CD4-positive, alpha-beta T cell treated with Interleukin-1 beta for 1 hour (primary cell): ENCODE results near the gene SPTLC3.

Source experiments
- DNase-seq, 2 donors: peaks; one replicate each; pipeline ENCODE4 v3.0.0-alpha.2; 2020 to 2022

The SPTLC3 gene

GRCh38 chr20:13034936-13035335, 26.2 kb downstream of the SPTLC3 start:
- no peak for DNase-seq

- no peak for DNase-seq
Measured at GRCh38 chr20:13035399-13036152, 26.8 kb downstream of the SPTLC3 start.

GRCh38 chr20:13037727-13038126, 29.0 kb downstream of the SPTLC3 start:
- no peak for DNase-seq

DNA sequence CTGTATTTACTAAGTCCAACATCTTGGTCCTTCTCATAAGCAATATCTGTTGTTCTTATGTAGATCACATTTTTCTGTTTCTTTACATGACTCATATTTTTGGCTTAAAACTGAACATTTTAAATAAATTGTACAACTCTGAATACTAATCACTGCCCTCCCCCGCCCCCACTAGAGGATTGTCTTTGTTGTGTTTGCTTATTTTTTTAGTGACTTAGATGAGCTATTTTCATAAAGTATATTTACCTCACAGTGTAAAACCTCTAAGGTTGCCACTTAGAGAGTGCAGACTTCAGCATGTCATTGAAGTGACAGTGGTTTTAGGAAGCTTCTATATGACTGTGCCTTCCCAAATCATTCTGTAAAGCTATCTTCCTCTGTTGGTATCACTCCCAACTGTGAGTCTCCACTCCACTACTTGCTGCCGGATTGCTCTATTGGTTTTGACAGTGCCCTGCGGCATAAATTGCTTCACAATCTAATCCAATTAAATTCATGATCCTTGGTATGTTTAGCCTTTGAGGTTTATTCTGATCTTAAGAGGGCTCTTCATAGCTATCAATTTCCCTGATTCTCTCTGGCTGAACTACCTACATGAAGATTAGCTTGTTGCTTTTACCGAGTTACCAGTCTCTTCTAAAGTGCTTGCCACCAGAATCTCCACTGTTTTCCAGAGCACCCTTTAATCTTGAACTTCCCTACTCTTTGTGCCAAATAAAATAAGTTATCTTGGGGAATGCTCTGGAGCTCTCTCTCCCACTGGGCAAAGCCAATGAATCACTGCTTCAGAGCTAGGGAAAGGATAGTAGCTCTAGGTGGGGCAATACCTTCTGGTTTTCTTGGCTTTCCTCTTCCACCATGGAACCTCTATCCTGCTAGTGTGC, 33.0 kb downstream of the SPTLC3 start:
- DNase-seq: no peak

DNA sequence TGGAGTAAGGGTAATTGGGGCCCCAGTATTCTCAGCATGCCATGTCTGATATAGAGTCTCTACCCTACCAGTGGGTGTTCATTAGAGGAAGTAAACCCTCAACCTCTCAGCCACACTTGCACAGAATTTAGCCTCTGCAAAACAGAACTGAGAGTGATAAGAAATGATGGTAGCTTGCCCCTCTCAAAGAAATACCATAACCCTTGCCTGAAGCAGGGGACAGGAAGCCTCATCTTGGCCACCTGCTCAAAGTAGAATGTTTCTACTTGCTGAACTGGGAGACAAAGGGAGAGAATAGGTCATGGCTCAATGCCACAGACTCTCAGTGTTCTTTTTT, 33.7 kb downstream of the SPTLC3 start:
- DNase-seq: no peak

DNA sequence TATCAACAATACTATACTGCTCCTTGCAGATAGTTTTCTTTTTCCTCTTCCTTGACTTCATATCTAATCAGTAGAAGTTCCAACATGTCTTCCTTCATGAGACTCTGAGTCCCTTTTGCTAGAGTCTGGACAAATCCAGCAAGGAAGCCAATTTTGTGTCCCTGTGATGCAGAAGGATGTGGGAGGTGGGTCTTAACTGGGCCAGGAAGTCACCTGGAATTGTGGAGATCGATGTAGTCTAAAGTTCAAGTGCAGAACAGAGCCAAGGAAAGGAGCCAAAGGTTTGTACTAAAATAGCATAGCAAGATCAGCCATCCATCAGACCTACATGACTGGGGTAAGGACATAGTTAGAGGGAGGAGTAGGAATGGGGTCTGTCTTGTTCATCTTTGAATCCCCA, 37.6 kb downstream of the SPTLC3 start:
- no peak for DNase-seq

DNA sequence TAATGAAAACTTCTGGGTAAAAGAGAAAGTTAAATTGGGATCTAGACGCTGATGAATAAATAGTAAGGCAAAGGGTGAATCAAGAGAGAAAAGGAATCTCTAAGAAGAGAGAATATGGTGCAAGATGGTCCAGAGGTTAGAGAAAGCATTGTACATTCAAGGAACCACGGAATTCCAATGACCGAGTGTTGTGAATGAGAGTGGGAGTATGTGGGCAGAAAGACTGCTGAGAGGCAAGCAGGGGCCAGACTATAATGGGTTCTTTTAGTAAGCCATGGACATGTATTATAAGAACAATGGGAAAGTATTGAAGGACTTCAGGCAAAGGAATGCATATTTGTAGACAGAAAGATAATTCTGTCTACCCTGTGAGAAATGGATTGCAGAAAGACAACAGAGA, 45.2 kb downstream of the SPTLC3 start:
- no peak for DNase-seq

GRCh38 chr20:13058666-13059389, 50.1 kb downstream of the SPTLC3 start:
- no peak for DNase-seq

DNA sequence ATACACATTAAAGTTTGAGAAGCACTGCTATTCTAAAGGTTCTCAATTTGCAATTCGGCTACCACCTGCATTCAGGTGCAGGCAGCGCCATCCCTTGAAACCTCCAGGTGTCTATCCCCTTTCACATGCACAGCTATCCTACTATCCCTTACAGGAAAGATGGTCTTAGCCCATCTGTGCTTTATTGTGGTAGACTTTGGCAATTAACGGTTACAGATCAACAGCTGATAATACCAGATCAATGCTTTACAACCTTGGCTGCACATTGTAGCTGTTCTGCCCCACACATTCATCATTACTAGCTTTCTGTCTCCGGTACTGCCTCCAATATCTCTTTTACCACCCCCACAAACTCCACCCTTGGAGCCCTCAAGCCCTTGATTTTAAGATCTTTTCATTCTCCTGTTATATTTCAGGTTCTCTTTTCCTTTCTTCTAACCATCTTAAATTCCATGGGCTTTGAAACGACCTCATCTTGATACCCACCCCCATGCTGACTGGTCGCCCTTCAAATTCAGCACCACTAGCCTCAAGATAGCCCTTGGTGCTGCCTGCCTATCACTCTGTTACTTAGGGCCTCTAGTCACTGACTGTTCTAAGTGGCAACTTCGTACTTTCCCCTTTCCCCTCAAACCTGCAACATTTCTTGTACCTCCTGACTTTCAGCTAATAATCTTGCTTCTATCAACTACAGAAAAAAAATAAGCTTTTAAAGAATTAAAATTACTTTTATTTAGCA, 50.8 kb downstream of the SPTLC3 start:
- DNase-seq: no peak

DNA sequence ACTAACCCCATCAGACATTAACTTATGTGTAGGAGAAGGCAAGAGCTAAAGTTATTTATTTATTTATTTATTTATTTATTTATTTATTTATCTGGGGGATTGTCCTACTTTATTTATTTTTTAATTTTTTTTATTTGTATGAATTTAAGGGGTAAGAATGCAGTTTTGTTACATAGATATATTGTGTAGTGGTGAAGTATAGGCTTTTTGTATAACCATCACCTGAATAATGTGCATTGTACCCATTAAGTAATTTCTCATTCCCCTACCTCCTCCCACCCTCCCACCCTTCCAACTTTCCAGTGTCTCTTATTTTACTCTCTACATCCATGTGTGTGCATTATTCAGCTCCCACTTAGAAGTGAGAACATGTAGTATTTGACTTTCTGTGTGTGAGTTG, 51.6 kb downstream of the SPTLC3 start:
- DNase-seq: no peak

DNA sequence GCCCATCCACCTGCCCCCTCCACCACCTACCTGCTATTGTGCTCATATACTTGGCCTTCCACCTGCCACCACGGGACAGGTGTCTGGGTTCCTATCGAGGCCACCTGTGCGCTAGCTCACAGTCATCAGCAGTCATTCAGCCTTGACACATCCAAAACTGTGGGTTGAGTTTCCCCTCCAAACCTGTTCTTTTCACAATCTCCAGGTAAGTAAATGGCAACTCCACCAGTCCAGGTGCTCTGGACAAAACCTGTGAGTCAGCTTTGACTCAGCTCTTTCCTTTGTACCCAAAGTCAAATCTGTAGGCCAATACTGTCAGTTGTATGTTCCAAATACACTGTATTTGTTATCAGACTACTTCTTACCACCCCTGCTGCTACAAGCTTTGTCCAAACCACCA, 52.6 kb downstream of the SPTLC3 start:
- DNase-seq: no peak

DNA sequence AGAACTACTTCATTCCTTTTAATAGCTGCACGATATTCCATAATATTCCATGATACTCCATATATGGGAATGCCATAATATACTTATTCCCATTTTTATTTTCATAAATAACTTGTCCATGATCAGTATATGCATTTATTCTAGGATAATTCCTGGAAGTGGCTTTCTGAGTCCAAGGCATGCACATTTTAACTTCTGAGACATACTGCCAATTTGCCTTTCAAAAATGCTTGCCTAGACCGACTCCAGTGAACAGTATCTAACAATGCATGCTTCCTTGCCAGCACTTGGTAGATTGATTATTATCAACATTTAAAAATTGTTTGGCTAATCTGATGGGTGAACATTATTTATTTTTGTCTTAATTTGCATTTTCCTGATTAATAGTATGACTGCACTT, 54.0 kb downstream of the SPTLC3 start:
- DNase-seq: no peak

GRCh38 chr20:13068336-13068735, 59.6 kb downstream of the SPTLC3 start:
- no peak for DNase-seq

DNA sequence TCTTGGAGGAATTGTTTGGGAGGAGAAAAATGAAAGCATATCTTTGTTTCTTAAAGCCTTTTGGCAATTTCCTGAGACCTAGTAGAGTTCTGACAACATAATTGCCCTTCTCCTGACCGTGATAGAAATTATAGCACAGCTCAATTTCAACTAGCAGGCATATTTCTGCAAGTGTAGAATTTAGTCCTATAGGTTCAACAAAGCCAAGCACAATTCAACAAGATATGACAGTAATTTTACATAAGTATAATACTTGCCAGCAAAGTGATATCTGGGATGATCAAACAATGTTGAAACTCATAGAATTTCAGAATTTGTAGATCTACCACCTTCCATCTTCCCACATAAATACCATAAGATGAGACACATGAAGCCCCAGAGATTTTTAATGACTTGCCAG, 73.1 kb downstream of the SPTLC3 start:
- DNase-seq: no peak

GRCh38 chr20:13082378-13082777, 73.6 kb downstream of the SPTLC3 start:
- DNase-seq: no peak

- DNase-seq: no peak
Measured at GRCh38 chr20:13085275-13085674, 76.5 kb downstream of the SPTLC3 start.

GRCh38 chr20:13089950-13090469, 81.2 kb downstream of the SPTLC3 start:
- no peak for DNase-seq

GRCh38 chr20:13092111-13092510, 83.3 kb downstream of the SPTLC3 start:
- no peak for DNase-seq

DNA sequence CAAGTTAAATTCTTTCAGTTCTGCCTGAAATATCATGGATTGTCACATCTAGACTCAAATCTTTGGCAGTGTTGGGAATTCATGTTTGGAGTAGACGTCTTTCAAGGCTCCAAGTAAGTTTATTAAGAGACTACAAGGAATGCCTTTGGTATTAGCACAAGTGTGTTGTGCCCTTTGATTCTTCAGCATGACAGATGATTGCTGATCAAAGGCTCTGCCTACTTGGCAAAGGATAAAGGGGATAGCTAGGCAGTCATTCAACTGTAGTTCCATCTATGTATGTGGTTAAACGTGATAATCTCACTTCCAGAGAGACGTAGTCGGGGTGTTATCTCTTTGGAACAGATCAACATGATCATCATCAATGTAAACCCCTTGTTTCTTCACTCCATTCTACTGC, 86.2 kb downstream of the SPTLC3 start:
- no peak for DNase-seq

DNA sequence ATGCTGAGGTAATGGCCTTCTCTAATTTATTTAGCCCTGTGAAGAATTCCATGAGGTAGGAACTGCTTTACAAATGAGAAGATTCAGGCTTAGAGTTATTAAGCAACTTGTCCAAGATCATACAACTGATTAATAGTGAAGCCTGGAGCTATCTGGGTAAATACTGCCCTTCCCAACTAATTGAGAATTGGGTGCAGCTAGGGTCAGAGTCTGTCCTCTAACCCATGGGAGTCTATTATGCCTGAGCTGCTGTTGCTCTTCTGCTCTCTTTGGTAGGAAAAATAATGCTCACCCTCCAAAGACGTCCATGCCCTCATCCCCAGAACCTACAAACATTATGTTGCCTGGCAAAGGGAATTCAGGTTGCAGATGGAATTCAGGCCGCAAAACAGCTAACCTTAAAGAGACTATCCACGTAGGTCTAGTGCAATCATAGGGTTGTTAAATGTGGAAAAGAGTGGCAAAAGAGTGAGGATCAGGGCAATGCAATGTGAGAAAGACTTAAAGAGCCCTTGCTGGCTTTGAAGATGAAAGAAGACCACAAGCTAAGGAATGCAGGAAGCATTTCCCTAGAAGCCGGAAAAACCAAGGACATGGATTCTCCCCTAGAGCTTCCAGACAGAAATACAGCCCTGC, 90.1 kb downstream of the SPTLC3 start:
- DNase-seq: no peak

GRCh38 chr20:13099676-13100075, 90.9 kb downstream of the SPTLC3 start:
- no peak for DNase-seq

GRCh38 chr20:13101276-13101675, 92.5 kb downstream of the SPTLC3 start:
- no peak for DNase-seq
